GM06990 (cell line): ENCODE measurements around the gene ZNF621.

ENCODE experiments used
- DNase-seq: peaks from one replicate; pipeline ENCODE4 v3.0.0-alpha.2; 2011; ENCODE audit not compliant: insufficient read length; ENCODE audit errors: extremely low read depth
- H3K27me3 ChIP-seq: replicated peaks from 2 replicates; pipeline ENCODE4 v1.6.0; 2011; ENCODE audit warnings: low read length; ENCODE audit not compliant: control insufficient read depth, insufficient read depth
- H3K36me3 ChIP-seq: 2 replicates; pipeline ENCODE4 v1.5.1; 2011; ENCODE audit warnings: low read length; ENCODE audit not compliant: control insufficient read depth, insufficient read depth
- H3K4me3 ChIP-seq: replicated peaks from 2 replicates; pipeline ENCODE4 v1.5.1; 2011; ENCODE audit warnings: low read depth, mild to moderate bottlenecking, control low read depth, low read length
- TF ChIP-seq, protein P1 (sequence below): IDR thresholded peaks from 2 replicates; pipeline ENCODE4 v1.5.1; 2011; ENCODE audit warnings: low read length, control low read depth, mild to moderate bottlenecking, inconsistent platforms; ENCODE audit not compliant: insufficient read depth, poor library complexity, severe bottlenecking

ZNF621 gene

GRCh38 chr3:40494698-40495097 is 30.1 kb upstream of the ZNF621 start:
- DNase-seq, result no peak
- TF ChIP-seq, protein P1, sequence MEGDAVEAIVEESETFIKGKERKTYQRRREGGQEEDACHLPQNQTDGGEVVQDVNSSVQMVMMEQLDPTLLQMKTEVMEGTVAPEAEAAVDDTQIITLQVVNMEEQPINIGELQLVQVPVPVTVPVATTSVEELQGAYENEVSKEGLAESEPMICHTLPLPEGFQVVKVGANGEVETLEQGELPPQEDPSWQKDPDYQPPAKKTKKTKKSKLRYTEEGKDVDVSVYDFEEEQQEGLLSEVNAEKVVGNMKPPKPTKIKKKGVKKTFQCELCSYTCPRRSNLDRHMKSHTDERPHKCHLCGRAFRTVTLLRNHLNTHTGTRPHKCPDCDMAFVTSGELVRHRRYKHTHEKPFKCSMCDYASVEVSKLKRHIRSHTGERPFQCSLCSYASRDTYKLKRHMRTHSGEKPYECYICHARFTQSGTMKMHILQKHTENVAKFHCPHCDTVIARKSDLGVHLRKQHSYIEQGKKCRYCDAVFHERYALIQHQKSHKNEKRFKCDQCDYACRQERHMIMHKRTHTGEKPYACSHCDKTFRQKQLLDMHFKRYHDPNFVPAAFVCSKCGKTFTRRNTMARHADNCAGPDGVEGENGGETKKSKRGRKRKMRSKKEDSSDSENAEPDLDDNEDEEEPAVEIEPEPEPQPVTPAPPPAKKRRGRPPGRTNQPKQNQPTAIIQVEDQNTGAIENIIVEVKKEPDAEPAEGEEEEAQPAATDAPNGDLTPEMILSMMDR, result no peak
- peaks cover 1% of the 10 kb centered on the region; the same call in 1 of the 2 replicates for H3K36me3 ChIP-seq
- no peak overlapping the region for H3K4me3 ChIP-seq
- H3K27me3 ChIP-seq, result no peaks in the 10 kb centered on the region

GRCh38 chr3:40497288-40497687 is 27.5 kb upstream of the ZNF621 start:
- TF ChIP-seq, protein P1, result no peak
- Histone ChIP-seq H3K27me3 (no peaks in the 10 kb centered on the region), H3K36me3 (no peaks in the 10 kb centered on the region), H3K4me3 (no peak overlapping the region)
- no peak for DNase-seq

DNA sequence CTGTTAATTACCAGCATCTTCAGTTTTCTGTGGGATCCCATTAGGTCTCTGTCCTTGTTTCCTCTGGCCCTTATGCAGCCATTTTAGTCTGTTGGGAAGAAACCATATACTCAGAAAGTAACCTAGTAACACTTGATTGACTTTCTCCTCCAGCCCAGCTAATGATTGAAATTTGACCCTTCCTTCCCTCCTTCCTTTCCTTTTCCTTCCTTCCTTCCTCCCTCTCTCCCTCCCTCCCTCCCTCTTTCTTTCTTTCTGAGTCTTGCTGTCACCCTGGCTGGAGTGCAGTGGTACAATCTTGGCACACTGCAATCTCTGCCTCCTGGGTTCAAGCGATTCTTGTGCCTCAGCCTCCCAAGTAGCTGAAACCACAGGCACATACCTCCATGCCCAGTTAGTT is 24.8 kb upstream of the ZNF621 start:
- TF ChIP-seq, protein P1, result no peak
- Histone ChIP-seq H3K27me3 (no peaks in the 10 kb centered on the region), H3K4me3 (no peak overlapping the region), H3K36me3 (no peaks in the 10 kb centered on the region)
- no peak for DNase-seq

DNA sequence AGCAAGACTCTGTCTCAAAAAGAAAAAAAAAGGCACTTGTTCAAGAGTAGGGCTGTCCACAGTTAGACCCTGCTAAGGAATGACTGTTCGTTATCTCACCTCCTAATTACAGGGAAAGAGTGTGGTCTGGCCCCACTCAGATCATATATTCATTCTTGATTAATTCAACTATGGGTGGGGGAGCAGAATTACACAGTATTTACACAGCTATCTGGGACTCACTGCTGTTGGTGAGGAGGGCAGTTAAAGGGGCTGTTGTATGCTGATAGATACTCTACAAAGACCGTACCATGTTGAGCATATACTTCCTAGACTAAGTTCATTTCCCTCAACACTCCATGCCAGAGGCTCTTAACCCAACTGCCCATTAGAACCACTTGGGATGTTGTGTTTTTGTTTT is 22.7 kb upstream of the ZNF621 start:
- Histone ChIP-seq H3K36me3 (no peaks in the 10 kb centered on the region), H3K4me3 (no peak overlapping the region), H3K27me3 (no peaks in the 10 kb centered on the region)
- TF ChIP-seq, protein P1, result no peak
- no peak for DNase-seq

- H3K4me3 ChIP-seq, result no peak overlapping the region
- no peaks in the 10 kb centered on the region for H3K27me3 ChIP-seq
- no peaks in the 10 kb centered on the region for H3K36me3 ChIP-seq
- TF ChIP-seq, protein P1, result no peak
- DNase-seq, result no peak
These were observed 19.9 kb upstream of the ZNF621 start for GRCh38 chr3:40504636-40505430.
